ENCODE measurements around the gene DIPK1B. TPM values are rescaled to one million over a fixed set of nuclear protein-coding genes. Genes with fewer than 3 reads are reported as not detected.

DIPK1B gene
- polyA plus RNA-seq, 3 donors: 0.10 TPM; not detected in 2

- Histone ChIP-seq H3K4me1 (ENCODE audit: control insufficient read depth in 1 of 2, insufficient read depth in 2 of 2, low read length in 2 of 2) (no peaks in the 10 kb centered on the region), H3K79me2 (ENCODE audit: insufficient read depth, low read length) (no peaks in the 10 kb centered on the region), H3K4me2 (replicated peaks; ENCODE audit: extremely low read depth, low read length, poor library complexity, severe bottlenecking) (no peak within 1 kb of the TSS), H3K27me3 (ENCODE audit: control insufficient read depth in 2 of 2, insufficient read depth in 2 of 2, low read length in 2 of 2) (peaks cover 5 to 24% of the 10 kb centered on the region in 2 donors), H4K20me1 (ENCODE audit: insufficient read depth, low read length) (no peaks in the 10 kb centered on the region), H2AFZ (ENCODE audit: insufficient read depth, low read depth, low read length, poor library complexity, severe bottlenecking) (no peak within 1 kb of the TSS), H3K36me3 (replicated peaks in 1 of 2; ENCODE audit: control insufficient read depth in 1 of 2, insufficient read depth in 2 of 2, low read length in 2 of 2) (no peaks in the 10 kb centered on the region), H3K27ac (ENCODE audit: low read depth in 1 of 2, low read length in 2 of 2) (no peak within 1 kb of the TSS), H3K9ac (ENCODE audit: insufficient read depth, low read length, poor library complexity, severe bottlenecking) (no peak within 1 kb of the TSS), H3K9me3 (replicated peaks in 1 of 2; ENCODE audit: control insufficient read depth in 1 of 2, insufficient read depth in 1 of 2, low read length in 2 of 2) (no peaks in the 10 kb centered on the region), H3K4me3 (replicated peaks in 1 of 3; ENCODE audit: low read depth in 2 of 3, low read length in 3 of 3) (no peak within 1 kb of the TSS)
- H3K9me3 Mint-ChIP-seq: peaks cover 0 to 1% (median 0%) of the 10 kb centered on the region in 7 donors
- H3K4me1 Mint-ChIP-seq: no peaks in the 10 kb centered on the region
- peak within 1 kb of the TSS in 1 of 2 donors; percentile 30 for H3K4me3 Mint-ChIP-seq
- H3K27ac Mint-ChIP-seq: no peak within 1 kb of the TSS
- peaks cover 16 to 51% (median 38%) of the 10 kb centered on the region in 3 donors for H3K27me3 Mint-ChIP-seq (ENCODE audit: low read depth in 3 of 3)
- H3K36me3 Mint-ChIP-seq: no peaks in the 10 kb centered on the region
- TF ChIP-seq CTCF (IDR thresholded peaks at IDR 0.05): peak; percentile 26
- DNase-seq: no peak
- WGBS (ENCODE audit: insufficient coverage): 73% methylated on average over 12 of the region's 25 CpGs
- intact Hi-C loops (cut with micrococcal nuclease): no loop called here
Observed at GRCh38 chr9:136742591-136743391, 30.4 kb downstream of the DIPK1B start, which contains the start of gene LCN10. Gene LCN10 (minus strand): TSS chr9:136742940. CDS start chr9:136742903, 37 bp downstream.

- no peak overlapping the region for H3K4me3 Mint-ChIP-seq
- intact Hi-C loops (cut with micrococcal nuclease): no loop called here
- H3K27ac Mint-ChIP-seq: no peak overlapping the region
- Histone ChIP-seq H3K9me3 (replicated peaks in 1 of 2; ENCODE audit: control insufficient read depth in 1 of 2, insufficient read depth in 1 of 2, low read length in 2 of 2) (no peaks in the 10 kb centered on the region), H3K4me2 (replicated peaks; ENCODE audit: extremely low read depth, low read length, poor library complexity, severe bottlenecking) (no peak overlapping the region), H2AFZ (ENCODE audit: insufficient read depth, low read depth, low read length, poor library complexity, severe bottlenecking) (no peak overlapping the region), H3K27ac (ENCODE audit: low read depth in 1 of 2, low read length in 2 of 2) (no peak overlapping the region), H3K79me2 (ENCODE audit: insufficient read depth, low read length) (no peaks in the 10 kb centered on the region), H3K4me1 (ENCODE audit: control insufficient read depth in 1 of 2, insufficient read depth in 2 of 2, low read length in 2 of 2) (no peaks in the 10 kb centered on the region), H3K9ac (ENCODE audit: insufficient read depth, low read length, poor library complexity, severe bottlenecking) (no peak overlapping the region), H3K4me3 (replicated peaks in 1 of 3; ENCODE audit: low read depth in 2 of 3, low read length in 3 of 3) (no peak overlapping the region), H3K27me3 (ENCODE audit: control insufficient read depth in 2 of 2, insufficient read depth in 2 of 2, low read length in 2 of 2) (peaks cover 5 to 24% of the 10 kb centered on the region in 2 donors), H4K20me1 (ENCODE audit: insufficient read depth, low read length) (no peaks in the 10 kb centered on the region), H3K36me3 (replicated peaks in 1 of 2; ENCODE audit: control insufficient read depth in 1 of 2, insufficient read depth in 2 of 2, low read length in 2 of 2) (no peaks in the 10 kb centered on the region)
- WGBS (ENCODE audit: insufficient coverage): 91% methylated on average over 16 of the region's 16 CpGs
- no peaks in the 10 kb centered on the region for H3K9me3 Mint-ChIP-seq
- H3K36me3 Mint-ChIP-seq: no peaks in the 10 kb centered on the region
- H3K27me3 Mint-ChIP-seq (ENCODE audit: low read depth in 3 of 3): peaks cover 16 to 52% (median 38%) of the 10 kb centered on the region in 3 donors
- H3K4me1 Mint-ChIP-seq: no peaks in the 10 kb centered on the region
- no peak for TF ChIP-seq CTCF (IDR thresholded peaks at IDR 0.05)
- DNase-seq: no peak
Observed at GRCh38 chr9:136743639-136744211, 31.4 kb downstream of the DIPK1B start.

All from CD14-positive monocyte (primary cell).